Naive B cell (primary cell): ENCODE results near the gene ASTN2. TPM values are rescaled to one million over a fixed set of nuclear protein-coding genes. Genes with fewer than 3 reads are reported as not detected.

Experiments
- ATAC-seq, 2 donors: fragments of 150-1000 bp; cut with Tn5 transposase; 2 replicates each; pipeline ENCODE4 v1.10.0; 2021; ENCODE audit warnings: low read depth in 2 of 2, mild to moderate bottlenecking in 2 of 2, moderate library complexity in 2 of 2
- DNase-seq: peaks from one replicate; pipeline ENCODE4 v3.0.0; 2022
- H3K27ac Mint-ChIP-seq, 6 donors: one replicate each; pipeline ENCODE4 v1.8.0; 2020 to 2022; ENCODE audit warnings: mild to moderate bottlenecking in 6 of 6, mixed read lengths in 6 of 6, moderate library complexity in 5 of 6, inconsistent platforms in 2 of 6
- H3K27me3 Mint-ChIP-seq, 3 donors: one replicate each; pipeline ENCODE4 v1.8.0; 2021 to 2022; ENCODE audit warnings: mixed read lengths in 3 of 3, mild to moderate bottlenecking in 1 of 3
- H3K36me3 Mint-ChIP-seq, 2 donors: one replicate each; pipeline ENCODE4 v1.8.0; 2020 to 2022; ENCODE audit warnings: mixed read lengths in 2 of 2, inconsistent platforms in 1 of 2, mild to moderate bottlenecking in 1 of 2
- H3K4me1 Mint-ChIP-seq, 3 donors: one replicate each; pipeline ENCODE4 v1.8.0; 2020 to 2022; ENCODE audit warnings: mixed read lengths in 3 of 3, inconsistent platforms in 1 of 3, mild to moderate bottlenecking in 1 of 3, moderate library complexity in 1 of 3
- H3K4me3 Mint-ChIP-seq, 8 donors: one replicate each; pipeline ENCODE4 v1.8.0; 2020 to 2022; ENCODE audit warnings: mild to moderate bottlenecking in 8 of 8, mixed read lengths in 8 of 8, moderate library complexity in 8 of 8, inconsistent platforms in 2 of 8
- H3K9me3 Mint-ChIP-seq, 7 donors: one replicate each; pipeline ENCODE4 v1.8.0; 2020 to 2022; ENCODE audit warnings: mixed read lengths in 7 of 7, mild to moderate bottlenecking in 5 of 7, inconsistent platforms in 2 of 7, moderate library complexity in 1 of 7
- polyA plus RNA-seq, 6 donors: library from polyadenylated mRNA; unstranded; fragments of 300-500 nt; fragmentation: Illumina TruSeq; gene quantifications; one replicate each; pipeline ENCODE4 v1.2.3, GENCODE V29; 2021; ENCODE audit warnings: low read depth in 6 of 6

ASTN2 gene
- polyA plus RNA-seq, 6 donors from 2014 or later = 0.89 to 2.5 (median 1.5) TPM; not detected in 1

DNA sequence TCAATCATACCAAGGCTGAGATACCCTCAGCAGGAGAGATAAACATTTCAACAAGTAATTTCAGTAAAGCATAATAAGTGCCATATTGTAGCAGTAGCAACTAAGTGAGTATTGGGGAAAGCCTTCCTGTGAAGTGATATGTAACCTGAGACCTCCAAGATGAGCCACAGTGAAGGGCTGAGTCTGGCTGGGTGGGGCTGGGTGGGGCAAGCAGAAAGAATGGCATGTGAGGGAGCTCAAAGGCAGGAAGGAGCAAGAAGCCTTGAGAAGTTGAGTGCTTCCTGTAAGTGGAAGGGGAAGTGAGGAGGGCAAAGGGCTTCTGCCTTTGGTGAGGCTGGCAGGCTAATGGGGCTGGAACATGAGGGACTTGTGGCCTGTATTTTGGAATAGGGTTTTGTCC is 19.7 kb upstream of the ASTN2 start:
- DNase-seq = no peak
- Mint-ChIP-seq H3K36me3 (no peaks in the 10 kb centered on the region), H3K27me3 (peaks cover 0 to 5% (median 0%) of the 10 kb centered on the region in 3 donors), H3K9me3 (peaks cover 0 to 16% (median 4%) of the 10 kb centered on the region in 7 donors), H3K4me1 (no peaks in the 10 kb centered on the region), H3K27ac (no peak overlapping the region), H3K4me3 (no peak overlapping the region)
- no peak for ATAC-seq

DNA sequence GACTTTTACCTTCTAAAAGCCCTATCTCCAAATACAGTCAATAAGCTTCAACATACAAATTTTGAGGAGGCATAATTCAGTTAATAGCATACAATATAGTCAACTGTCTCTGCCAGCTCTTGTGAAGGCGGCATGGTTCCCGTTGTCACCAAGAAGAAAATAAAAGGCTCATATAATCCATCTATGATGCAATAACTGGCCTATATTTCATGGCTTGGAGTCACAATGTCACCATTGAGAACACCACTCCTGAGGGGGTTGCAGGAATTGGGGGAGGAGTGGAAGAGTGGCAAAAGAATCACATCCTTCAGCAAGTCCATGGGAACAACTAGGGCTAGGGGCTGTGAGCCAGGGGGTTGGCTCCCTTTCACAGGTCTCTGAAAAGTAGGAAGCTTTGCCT is 16.0 kb upstream of the ASTN2 start:
- Mint-ChIP-seq H3K27ac (no peak overlapping the region), H3K4me1 (no peaks in the 10 kb centered on the region), H3K9me3 (peaks cover 0 to 16% (median 4%) of the 10 kb centered on the region in 7 donors), H3K4me3 (no peak overlapping the region), H3K36me3 (no peaks in the 10 kb centered on the region), H3K27me3 (peaks cover 0 to 5% (median 0%) of the 10 kb centered on the region in 3 donors)
- ATAC-seq (no peak), DNase-seq (no peak)

DNA sequence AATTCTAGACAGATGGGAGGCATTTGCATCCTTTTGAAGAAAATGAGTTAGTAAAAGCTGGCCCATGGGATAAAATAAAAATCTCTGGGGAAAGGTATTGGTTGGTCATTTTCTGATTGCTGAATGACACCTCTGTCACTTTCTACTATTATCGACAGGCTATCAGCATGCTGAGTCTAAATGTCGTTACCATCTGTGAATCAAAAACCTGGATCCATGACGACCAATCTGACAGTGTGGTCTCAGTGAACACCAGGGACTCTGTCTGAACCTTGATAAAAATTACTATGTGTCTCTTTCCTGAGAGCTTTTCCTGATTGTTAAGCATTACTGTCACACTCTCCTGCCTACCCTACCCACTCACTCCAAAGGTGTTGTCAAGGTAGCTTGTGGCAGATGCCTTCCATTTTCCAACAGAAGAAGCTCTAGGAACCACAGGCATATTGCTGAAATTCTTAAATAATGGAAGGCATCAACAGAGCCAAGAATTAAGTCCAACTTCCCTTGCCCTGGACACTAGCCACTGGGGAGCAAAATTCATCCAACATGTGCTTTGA is 12.6 kb upstream of the ASTN2 start:
- ATAC-seq = no peak
- no peak for DNase-seq
- Mint-ChIP-seq H3K9me3 (peaks cover 0 to 5% (median 0%) of the 10 kb centered on the region in 7 donors), H3K4me1 (no peaks in the 10 kb centered on the region), H3K27ac (no peak overlapping the region), H3K36me3 (no peaks in the 10 kb centered on the region), H3K4me3 (no peak overlapping the region), H3K27me3 (peaks cover 0 to 8% (median 5%) of the 10 kb centered on the region in 3 donors)

DNA sequence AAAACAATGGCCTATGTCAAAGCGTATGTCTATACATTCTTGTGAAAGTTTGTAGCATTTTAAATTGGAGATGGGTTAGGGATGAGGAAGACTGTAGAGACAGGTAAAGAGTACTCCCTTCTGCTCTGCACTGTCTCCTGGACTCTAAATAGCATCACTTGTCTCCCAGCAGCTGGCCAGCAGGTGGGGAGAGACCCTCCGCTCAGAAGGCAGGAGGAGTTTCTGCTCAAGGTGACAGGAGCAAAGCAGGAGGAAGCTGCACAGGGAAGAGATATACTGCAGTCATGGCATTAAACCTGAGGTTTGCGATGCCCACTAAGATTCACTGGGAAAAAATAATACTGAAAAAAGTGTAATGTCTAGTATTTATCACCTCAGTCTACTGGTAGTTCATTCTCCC is 10.7 kb upstream of the ASTN2 start:
- H3K4me3 Mint-ChIP-seq = no peak overlapping the region
- H3K4me1 Mint-ChIP-seq = no peaks in the 10 kb centered on the region
- peaks cover 0 to 2% (median 0%) of the 10 kb centered on the region in 7 donors for H3K9me3 Mint-ChIP-seq
- H3K36me3 Mint-ChIP-seq = no peaks in the 10 kb centered on the region
- no peak for DNase-seq
- H3K27me3 Mint-ChIP-seq = peaks cover 0 to 8% (median 5%) of the 10 kb centered on the region in 3 donors
- ATAC-seq = no peak
- H3K27ac Mint-ChIP-seq = no peak overlapping the region

DNA sequence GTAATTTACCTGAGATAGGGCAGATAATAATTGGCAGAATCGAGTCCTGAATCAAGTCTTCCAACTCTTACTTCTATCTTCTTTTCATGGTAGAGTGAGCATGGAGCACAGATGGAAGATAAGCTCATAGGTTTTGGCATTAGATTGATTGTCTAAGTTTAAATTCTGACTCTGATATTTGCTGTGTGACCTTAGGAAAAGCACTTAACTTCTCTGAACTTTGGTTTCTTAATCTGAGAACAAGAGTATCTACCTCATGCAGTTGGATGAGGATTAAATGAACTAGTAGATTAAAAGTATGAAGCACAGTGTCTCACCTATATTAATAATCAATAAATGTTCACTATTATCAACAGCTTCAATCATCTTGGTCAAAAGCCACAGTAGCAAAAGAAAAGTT is 9.4 kb upstream of the ASTN2 start:
- Mint-ChIP-seq H3K36me3 (no peaks in the 10 kb centered on the region), H3K27me3 (peaks cover 0 to 8% (median 0%) of the 10 kb centered on the region in 3 donors), H3K4me3 (no peak overlapping the region), H3K9me3 (peaks cover 0 to 2% (median 0%) of the 10 kb centered on the region in 7 donors), H3K27ac (no peak overlapping the region), H3K4me1 (no peaks in the 10 kb centered on the region)
- DNase-seq (no peak), ATAC-seq (no peak)

DNA sequence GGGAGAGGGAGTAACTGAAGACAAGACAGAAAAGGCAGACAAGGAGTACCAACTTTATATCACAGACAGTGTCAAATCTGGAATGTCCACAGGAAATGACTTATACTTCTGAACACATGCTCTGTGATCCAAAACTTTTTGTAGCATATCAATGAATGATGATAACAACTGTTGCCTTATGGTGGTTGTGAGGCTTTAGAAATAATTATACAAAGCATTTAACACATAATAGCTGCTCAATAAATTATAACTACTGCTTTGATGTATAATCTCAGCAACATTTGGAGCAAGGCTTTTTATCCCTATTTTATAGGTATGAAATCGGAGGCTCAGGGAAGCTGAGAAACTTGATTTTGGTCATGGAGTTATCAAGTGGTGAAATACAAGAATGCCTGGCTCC is 3.3 kb upstream of the ASTN2 start:
- DNase-seq (no peak), ATAC-seq (no peak)
- Mint-ChIP-seq H3K9me3 (no peaks in the 10 kb centered on the region), H3K27me3 (peaks cover 0 to 11% (median 8%) of the 10 kb centered on the region in 3 donors), H3K4me3 (no peak overlapping the region), H3K36me3 (no peaks in the 10 kb centered on the region), H3K4me1 (peaks cover 0 to 3% (median 0%) of the 10 kb centered on the region in 3 donors), H3K27ac (no peak overlapping the region)

DNA sequence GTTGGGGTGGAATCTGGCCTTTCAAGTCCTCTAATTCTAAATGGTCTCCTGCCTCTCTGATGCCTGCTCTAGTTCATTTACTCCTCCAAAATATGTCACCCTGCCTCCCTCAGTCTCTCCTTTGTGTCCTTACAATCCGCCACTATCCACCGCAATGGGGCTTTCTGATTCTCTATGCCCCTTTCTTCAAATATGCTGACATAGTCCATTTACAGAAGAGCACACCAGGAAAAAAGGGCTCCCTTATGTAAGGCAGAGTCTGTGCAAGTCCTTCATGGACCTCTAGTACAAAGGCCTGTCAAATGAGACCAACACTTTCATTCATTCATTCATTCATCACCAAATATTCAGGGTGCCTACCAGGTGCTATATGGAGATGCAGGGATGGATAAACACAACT is 2.0 kb upstream of the ASTN2 start:
- Mint-ChIP-seq H3K27me3 (peaks cover 8 to 22% (median 12%) of the 10 kb centered on the region in 3 donors), H3K4me1 (peaks cover 0 to 3% (median 0%) of the 10 kb centered on the region in 3 donors), H3K36me3 (no peaks in the 10 kb centered on the region), H3K9me3 (peaks cover 0 to 2% (median 0%) of the 10 kb centered on the region in 7 donors), H3K4me3 (no peak overlapping the region), H3K27ac (no peak overlapping the region)
- ATAC-seq (no peak), DNase-seq (no peak)

DNA sequence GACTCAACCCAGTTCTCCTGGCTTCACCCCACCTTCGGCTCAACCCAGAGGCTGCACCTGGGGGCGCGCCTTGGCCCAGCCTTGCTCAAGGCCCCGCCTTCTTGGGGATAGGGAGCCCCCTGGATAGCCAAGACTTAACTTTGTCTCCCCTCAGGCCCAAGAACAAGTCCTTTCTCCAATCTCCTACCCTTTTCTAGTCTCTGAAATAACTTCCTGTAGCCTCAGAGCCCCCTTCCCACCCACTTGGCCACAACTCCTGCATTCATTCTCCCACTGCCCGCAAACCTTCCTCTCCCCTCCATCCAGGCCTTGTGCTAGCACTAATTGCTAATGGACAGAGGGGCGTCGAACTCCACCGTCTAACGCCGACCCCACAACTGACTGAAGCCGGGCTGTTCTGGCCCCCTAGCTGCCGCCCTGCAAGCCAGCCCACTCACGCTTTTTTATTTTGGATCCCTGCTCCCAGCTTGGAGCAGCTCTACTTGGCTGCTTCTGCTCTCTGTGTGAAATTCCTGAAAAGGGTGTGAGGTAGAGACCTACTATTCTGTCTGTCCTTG is 579 bp upstream of the ASTN2 start:
- peaks cover 0 to 3% (median 0%) of the 10 kb centered on the region in 3 donors for H3K4me1 Mint-ChIP-seq
- peaks cover 0 to 2% (median 0%) of the 10 kb centered on the region in 7 donors for H3K9me3 Mint-ChIP-seq
- H3K27me3 Mint-ChIP-seq = peaks cover 21 to 36% (median 27%) of the 10 kb centered on the region in 3 donors
- ATAC-seq = no peak
- H3K4me3 Mint-ChIP-seq = peak overlapping the region in 1 of 8 donors; percentile 40
- no peak for DNase-seq
- no peak overlapping the region for H3K27ac Mint-ChIP-seq
- H3K36me3 Mint-ChIP-seq = no peaks in the 10 kb centered on the region

DNA sequence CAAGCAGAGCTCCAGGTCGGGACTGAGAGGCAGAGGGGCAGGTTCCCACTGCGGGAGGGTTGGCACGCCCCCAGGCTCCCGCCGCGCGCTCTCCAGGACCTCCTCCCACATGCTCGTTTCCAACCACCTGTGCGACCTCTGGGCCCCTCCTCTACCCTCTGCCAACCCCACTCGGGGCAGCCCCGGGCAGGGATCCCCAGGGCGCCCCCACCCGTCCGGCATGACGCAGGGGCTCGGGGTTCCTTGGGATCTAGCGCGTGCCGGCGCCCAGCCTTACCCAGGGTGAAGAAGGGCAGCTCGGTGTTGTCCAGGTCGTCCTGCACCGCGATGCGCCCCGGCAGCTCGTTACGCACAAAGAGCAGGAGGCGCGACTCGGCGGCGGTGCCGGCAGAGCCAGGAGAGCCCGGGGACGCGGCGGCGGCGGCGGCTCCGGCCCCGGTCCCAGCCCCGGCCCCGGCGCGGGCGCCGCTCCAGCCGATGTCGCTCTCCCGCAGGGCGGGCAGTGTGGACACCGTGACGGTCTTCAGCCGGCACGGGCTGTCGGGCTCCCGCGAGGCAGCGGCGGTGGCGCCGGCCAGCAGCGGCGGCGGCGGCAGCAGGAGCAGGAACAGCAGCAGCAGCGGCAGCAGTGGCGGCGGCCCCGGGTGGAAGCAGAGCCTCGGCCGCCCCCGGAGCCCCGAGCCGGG is 494 bp downstream of the ASTN2 start:
- no peak overlapping the region for H3K4me3 Mint-ChIP-seq
- H3K9me3 Mint-ChIP-seq = peaks cover 0 to 4% (median 2%) of the 10 kb centered on the region in 7 donors
- no peak for ATAC-seq
- H3K27ac Mint-ChIP-seq = no peak overlapping the region
- no peak for DNase-seq
- H3K27me3 Mint-ChIP-seq = peaks cover 28 to 47% (median 36%) of the 10 kb centered on the region in 3 donors
- no peaks in the 10 kb centered on the region for H3K36me3 Mint-ChIP-seq
- H3K4me1 Mint-ChIP-seq = peaks cover 0 to 3% (median 0%) of the 10 kb centered on the region in 3 donors

DNA sequence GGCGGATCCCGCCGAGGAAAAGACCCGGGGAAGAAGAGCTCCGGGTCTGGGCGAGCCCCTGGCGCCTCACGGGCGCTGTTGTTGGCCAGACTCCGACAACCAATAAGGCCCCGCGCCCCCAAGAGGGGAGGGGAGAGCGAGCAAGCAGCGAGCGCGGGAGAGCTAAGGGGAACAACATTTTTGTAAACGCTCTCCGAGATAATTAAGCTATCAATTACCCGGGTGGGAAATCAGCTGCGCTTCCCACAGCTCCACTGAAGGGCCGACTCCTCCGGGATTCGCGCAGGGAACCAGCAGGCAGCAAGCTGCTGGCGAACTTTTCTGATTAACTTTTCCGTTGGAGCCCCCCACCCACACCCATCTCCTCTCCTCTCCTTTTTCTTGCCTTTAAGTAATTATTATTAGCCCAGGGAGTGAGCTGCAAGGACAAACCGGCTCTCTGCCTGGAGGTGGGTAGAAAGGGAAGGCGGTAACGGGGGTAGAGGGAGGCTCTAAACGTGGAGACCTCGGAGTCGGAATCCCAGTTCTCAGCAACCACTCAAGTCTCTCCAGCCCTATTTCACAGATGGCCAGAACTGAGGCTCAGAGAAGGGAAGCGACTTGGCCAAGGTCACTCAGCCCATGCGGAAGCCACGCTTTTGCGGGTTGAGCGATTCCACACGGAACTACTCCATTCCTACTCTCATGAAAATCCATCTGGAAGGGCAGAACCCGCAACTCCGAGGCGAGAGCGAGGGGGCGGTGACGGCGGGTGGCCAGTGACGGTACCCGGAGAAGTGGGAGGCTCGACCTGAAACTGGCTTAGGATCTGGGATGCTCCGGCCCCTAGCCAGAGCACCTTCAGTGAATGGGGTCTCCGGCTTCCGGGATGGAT is 1.3 kb downstream of the ASTN2 start:
- no peak for DNase-seq
- no peaks in the 10 kb centered on the region for H3K36me3 Mint-ChIP-seq
- ATAC-seq = no peak
- H3K4me3 Mint-ChIP-seq = peak overlapping the region in 5 of 8 donors; percentile 15 to 50 (median 32)
- no peak overlapping the region for H3K27ac Mint-ChIP-seq
- H3K27me3 Mint-ChIP-seq = peaks cover 34 to 47% (median 36%) of the 10 kb centered on the region in 3 donors
- H3K4me1 Mint-ChIP-seq = peaks cover 0 to 3% (median 0%) of the 10 kb centered on the region in 3 donors
- peaks cover 0 to 4% (median 2%) of the 10 kb centered on the region in 7 donors for H3K9me3 Mint-ChIP-seq

DNA sequence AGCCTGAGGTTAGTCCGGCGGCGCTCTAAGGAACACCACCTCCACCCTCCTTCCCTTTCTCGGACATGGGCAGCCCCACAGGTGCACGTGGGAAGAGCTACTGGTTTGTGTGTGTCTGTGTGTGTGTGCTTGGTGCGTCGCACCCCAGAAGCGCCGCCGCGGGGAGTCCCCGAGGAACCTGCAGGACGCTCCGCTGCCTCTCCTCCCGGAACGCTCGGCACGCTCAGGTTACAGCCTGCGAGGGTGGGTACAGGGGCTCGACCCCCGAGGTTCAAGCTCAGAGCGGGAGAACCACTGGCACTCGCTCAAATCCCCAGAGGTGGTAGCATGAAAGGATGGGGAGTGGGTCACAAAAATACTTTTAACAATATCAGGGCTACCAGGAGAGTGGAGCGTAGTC is 2.0 kb downstream of the ASTN2 start:
- ATAC-seq (no peak), DNase-seq (no peak)
- Mint-ChIP-seq H3K36me3 (no peaks in the 10 kb centered on the region), H3K4me3 (peak overlapping the region in 1 of 8 donors; percentile 22), H3K27ac (no peak overlapping the region), H3K4me1 (peaks cover 0 to 3% (median 0%) of the 10 kb centered on the region in 3 donors), H3K9me3 (peaks cover 0 to 4% (median 2%) of the 10 kb centered on the region in 7 donors), H3K27me3 (peaks cover 36 to 47% (median 40%) of the 10 kb centered on the region in 3 donors)

DNA sequence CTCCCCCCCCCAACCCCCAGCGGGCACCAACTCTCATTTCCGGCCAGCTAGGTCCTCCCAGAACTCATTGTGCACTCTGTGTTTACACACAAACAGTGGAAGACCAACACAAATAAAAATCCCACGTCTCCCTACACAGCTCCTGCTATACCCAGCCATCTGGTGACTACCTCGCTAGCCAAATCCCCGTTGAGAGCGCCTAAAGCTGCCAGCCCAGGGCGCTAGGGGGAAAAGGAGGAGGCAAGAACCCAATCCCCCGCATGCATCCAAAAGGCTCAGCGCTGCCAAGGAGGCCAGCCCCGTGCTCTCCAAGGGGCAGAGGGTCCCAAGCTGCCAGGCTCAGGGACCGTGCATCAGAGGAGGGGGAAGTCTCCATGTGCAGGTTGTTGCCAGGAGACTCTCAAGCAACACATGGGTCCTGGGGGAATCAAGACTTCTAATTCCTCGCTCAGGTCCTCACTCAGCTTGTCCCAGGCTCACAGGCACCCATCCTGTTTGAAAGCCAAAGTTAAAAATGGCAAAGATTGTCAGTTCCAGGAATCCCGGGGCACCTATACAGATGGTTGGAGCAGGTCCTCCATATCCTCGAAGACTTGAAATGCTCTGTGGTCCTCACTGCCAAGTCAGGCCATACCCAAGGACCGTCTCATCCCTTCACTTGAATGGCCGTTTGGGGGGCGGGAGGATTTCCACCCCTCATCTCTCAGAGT is 2.7 kb downstream of the ASTN2 start:
- peaks cover 0 to 6% (median 2%) of the 10 kb centered on the region in 7 donors for H3K9me3 Mint-ChIP-seq
- H3K36me3 Mint-ChIP-seq = no peaks in the 10 kb centered on the region
- peaks cover 39 to 47% (median 46%) of the 10 kb centered on the region in 3 donors for H3K27me3 Mint-ChIP-seq
- DNase-seq = no peak
- no peak overlapping the region for H3K27ac Mint-ChIP-seq
- no peak for ATAC-seq
- peak overlapping the region in 2 of 8 donors; percentile 22 to 47 for H3K4me3 Mint-ChIP-seq
- H3K4me1 Mint-ChIP-seq = peaks cover 0 to 3% (median 0%) of the 10 kb centered on the region in 3 donors
